ENCODE measurements around the gene SEC14L2. TPM values are rescaled to one million over a fixed set of nuclear protein-coding genes. Genes with fewer than 3 reads are reported as not detected.

Gene SEC14L2
- total RNA-seq, 1 experiment from 2014 or later, result 3.9 TPM

DNA sequence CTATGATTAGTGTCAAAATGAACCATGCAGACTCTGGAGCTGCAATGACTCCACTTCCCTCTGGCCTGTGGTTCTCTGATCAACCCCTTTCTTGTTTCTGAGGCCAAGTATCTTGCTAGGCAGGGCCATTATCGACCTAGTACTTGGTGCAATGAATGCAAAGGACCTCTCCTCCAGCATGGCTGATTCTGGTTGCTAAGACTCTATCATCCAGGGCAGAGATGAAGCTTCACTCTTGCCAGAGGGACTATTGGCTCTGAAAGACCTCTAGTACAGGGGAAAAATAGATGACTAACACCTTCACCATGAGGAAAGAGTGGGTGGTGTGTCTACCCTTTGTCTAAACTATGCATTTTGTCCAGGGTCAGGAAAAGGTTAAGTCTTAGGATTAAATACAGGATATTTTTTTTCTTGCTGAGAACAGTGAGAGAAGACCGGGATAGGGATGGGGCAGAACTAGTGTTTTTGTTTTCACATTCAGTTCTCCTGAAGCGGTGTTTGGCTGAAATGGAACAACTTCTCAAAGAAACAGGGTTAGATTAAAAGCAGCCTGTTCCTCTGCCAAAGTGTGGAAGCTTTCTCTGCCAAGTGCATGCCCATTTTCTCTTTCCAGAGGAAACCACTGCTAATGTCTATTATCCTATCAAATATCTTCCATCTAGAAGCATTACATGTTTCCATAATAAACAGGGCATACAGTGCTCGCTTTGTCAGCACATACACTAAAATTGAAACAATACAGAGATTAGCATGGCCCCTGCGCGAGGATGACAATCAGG is 23.7 kb downstream of the SEC14L2 start:
- DNase-seq (ENCODE audit: low spot score) (no peak), ATAC-seq (no peak)
- Mint-ChIP-seq H3K9me3 (no peaks in the 10 kb centered on the region), H3K4me3 (no peak overlapping the region), H3K27ac (no peak overlapping the region), H3K27me3 (ENCODE audit: low read depth) (no peaks in the 10 kb centered on the region; the same call in 1 of the 2 replicates), H3K36me3 (peaks cover 46% of the 10 kb centered on the region), H3K4me1 (peaks cover 26% of the 10 kb centered on the region)
- CTCF ChIA-PET, result no interaction called here
- POLR2A ChIA-PET, result interaction anchor here (0.7 kb wide), 1 partner anchor 814 kb away, joined by 5 read pairs; no protein-coding TSS in a partner anchor
- TF ChIP-seq KAT7 (CRISPR knock-in tag; IDR thresholded peaks at IDR 0.05; ENCODE audit: borderline replicate concordance), result no peak
- no peak for TF ChIP-seq CBFB (CRISPR knock-in tag; IDR thresholded peaks at IDR 0.05; ENCODE audit: low read depth)
- TF ChIP-seq, protein P1, sequence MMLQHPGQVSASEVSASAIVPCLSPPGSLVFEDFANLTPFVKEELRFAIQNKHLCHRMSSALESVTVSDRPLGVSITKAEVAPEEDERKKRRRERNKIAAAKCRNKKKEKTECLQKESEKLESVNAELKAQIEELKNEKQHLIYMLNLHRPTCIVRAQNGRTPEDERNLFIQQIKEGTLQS (CRISPR knock-in tag; conservative IDR thresholded peaks at IDR 0.05), result no peak
- no peak for TF ChIP-seq TP53 (CRISPR knock-in tag; IDR thresholded peaks at IDR 0.05)
- no peak for TF ChIP-seq NR3C1 (CRISPR knock-in tag; conservative IDR thresholded peaks at IDR 0.05; ENCODE audit: low read depth)
- TF ChIP-seq, protein P2, sequence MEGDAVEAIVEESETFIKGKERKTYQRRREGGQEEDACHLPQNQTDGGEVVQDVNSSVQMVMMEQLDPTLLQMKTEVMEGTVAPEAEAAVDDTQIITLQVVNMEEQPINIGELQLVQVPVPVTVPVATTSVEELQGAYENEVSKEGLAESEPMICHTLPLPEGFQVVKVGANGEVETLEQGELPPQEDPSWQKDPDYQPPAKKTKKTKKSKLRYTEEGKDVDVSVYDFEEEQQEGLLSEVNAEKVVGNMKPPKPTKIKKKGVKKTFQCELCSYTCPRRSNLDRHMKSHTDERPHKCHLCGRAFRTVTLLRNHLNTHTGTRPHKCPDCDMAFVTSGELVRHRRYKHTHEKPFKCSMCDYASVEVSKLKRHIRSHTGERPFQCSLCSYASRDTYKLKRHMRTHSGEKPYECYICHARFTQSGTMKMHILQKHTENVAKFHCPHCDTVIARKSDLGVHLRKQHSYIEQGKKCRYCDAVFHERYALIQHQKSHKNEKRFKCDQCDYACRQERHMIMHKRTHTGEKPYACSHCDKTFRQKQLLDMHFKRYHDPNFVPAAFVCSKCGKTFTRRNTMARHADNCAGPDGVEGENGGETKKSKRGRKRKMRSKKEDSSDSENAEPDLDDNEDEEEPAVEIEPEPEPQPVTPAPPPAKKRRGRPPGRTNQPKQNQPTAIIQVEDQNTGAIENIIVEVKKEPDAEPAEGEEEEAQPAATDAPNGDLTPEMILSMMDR (IDR thresholded peaks at IDR 0.05), result no peak
- TF ChIP-seq NR2C2 (CRISPR knock-in tag; IDR thresholded peaks at IDR 0.05), result no peak
- TF ChIP-seq, protein P3, sequence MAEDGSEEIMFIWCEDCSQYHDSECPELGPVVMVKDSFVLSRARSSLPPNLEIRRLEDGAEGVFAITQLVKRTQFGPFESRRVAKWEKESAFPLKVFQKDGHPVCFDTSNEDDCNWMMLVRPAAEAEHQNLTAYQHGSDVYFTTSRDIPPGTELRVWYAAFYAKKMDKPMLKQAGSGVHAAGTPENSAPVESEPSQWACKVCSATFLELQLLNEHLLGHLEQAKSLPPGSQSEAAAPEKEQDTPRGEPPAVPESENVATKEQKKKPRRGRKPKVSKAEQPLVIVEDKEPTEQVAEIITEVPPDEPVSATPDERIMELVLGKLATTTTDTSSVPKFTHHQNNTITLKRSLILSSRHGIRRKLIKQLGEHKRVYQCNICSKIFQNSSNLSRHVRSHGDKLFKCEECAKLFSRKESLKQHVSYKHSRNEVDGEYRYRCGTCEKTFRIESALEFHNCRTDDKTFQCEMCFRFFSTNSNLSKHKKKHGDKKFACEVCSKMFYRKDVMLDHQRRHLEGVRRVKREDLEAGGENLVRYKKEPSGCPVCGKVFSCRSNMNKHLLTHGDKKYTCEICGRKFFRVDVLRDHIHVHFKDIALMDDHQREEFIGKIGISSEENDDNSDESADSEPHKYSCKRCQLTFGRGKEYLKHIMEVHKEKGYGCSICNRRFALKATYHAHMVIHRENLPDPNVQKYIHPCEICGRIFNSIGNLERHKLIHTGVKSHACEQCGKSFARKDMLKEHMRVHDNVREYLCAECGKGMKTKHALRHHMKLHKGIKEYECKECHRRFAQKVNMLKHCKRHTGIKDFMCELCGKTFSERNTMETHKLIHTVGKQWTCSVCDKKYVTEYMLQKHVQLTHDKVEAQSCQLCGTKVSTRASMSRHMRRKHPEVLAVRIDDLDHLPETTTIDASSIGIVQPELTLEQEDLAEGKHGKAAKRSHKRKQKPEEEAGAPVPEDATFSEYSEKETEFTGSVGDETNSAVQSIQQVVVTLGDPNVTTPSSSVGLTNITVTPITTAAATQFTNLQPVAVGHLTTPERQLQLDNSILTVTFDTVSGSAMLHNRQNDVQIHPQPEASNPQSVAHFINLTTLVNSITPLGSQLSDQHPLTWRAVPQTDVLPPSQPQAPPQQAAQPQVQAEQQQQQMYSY (CRISPR knock-in tag; IDR thresholded peaks at IDR 0.05), result no peak
- TF ChIP-seq TEAD4 (CRISPR knock-in tag; IDR thresholded peaks at IDR 0.05), result no peak
- no peak for TF ChIP-seq MXD4 (CRISPR knock-in tag; IDR thresholded peaks at IDR 0.05; ENCODE audit: borderline replicate concordance)
- no peak for TF ChIP-seq NR1H2 (CRISPR knock-in tag; IDR thresholded peaks at IDR 0.05)
- TF ChIP-seq, protein P4, sequence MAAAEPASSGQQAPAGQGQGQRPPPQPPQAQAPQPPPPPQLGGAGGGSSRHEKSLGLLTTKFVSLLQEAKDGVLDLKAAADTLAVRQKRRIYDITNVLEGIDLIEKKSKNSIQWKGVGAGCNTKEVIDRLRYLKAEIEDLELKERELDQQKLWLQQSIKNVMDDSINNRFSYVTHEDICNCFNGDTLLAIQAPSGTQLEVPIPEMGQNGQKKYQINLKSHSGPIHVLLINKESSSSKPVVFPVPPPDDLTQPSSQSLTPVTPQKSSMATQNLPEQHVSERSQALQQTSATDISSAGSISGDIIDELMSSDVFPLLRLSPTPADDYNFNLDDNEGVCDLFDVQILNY (CRISPR knock-in tag; IDR thresholded peaks at IDR 0.05), result no peak
- TF ChIP-seq GTF2I (CRISPR knock-in tag; conservative IDR thresholded peaks at IDR 0.05), result no peak
- TF ChIP-seq, protein P5, sequence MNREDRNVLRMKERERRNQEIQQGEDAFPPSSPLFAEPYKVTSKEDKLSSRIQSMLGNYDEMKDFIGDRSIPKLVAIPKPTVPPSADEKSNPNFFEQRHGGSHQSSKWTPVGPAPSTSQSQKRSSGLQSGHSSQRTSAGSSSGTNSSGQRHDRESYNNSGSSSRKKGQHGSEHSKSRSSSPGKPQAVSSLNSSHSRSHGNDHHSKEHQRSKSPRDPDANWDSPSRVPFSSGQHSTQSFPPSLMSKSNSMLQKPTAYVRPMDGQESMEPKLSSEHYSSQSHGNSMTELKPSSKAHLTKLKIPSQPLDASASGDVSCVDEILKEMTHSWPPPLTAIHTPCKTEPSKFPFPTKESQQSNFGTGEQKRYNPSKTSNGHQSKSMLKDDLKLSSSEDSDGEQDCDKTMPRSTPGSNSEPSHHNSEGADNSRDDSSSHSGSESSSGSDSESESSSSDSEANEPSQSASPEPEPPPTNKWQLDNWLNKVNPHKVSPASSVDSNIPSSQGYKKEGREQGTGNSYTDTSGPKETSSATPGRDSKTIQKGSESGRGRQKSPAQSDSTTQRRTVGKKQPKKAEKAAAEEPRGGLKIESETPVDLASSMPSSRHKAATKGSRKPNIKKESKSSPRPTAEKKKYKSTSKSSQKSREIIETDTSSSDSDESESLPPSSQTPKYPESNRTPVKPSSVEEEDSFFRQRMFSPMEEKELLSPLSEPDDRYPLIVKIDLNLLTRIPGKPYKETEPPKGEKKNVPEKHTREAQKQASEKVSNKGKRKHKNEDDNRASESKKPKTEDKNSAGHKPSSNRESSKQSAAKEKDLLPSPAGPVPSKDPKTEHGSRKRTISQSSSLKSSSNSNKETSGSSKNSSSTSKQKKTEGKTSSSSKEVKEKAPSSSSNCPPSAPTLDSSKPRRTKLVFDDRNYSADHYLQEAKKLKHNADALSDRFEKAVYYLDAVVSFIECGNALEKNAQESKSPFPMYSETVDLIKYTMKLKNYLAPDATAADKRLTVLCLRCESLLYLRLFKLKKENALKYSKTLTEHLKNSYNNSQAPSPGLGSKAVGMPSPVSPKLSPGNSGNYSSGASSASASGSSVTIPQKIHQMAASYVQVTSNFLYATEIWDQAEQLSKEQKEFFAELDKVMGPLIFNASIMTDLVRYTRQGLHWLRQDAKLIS (CRISPR knock-in tag; IDR thresholded peaks at IDR 0.05; ENCODE audit: borderline replicate concordance), result no peak
- TF ChIP-seq NFE2L1 (CRISPR knock-in tag; IDR thresholded peaks at IDR 0.05), result no peak
